HCT116 (cell line): ENCODE results near the gene NFIB. TPM values are rescaled to one million over a fixed set of nuclear protein-coding genes. Genes with fewer than 3 reads are reported as not detected.

Experiments
- ATAC-seq: fragments of 200-7000 bp; cut with Tn5 transposase; 2 replicates; pipeline ENCODE4 v1.9.1; 2020; ENCODE audit warnings: mild to moderate bottlenecking, moderate library complexity
- BruUV-seq: library from RNA; stranded (reverse); fragments of 400-500 nt; replicated peaks from 2 replicates; lab custom pipeline; 2021; lab: Mats Ljungman, UMichigan
- CTCF ChIA-PET: fragments of 300-600 bp; sonication (Branson Sonifier 250); formaldehyde crosslinking; loops from one replicate; lab custom pipeline; 2021; ENCODE audit warnings: antibody characterized with exemption; lab: Charles Lee
- POLR2A ChIA-PET: fragments of 300-600, 350-600 bp; sonication (Branson Sonifier 250); formaldehyde crosslinking; loops from one replicate; lab custom pipeline; 2021; ENCODE audit warnings: antibody characterized with exemption; lab: Charles Lee
- RAD21 ChIA-PET, 2 experiments: fragments of 300-600 bp; sonication (Branson Sonifier 250); formaldehyde crosslinking; loops; one replicate each; lab custom pipeline; 2023; ENCODE audit warnings: low total read pairs in 2 of 2; ENCODE audit not compliant: uncharacterized antibody in 2 of 2, unreplicated experiment in 2 of 2, low non-redundant PET in 1 of 2; lab: Charles Lee
- DNase-seq: peaks from one replicate; pipeline ENCODE4 v3.0.0-alpha.2; 2010; ENCODE audit warnings: low read depth, low spot score
- H2AFZ ChIP-seq: fragments of 200-600 bp; shearing (Covaris generic), sonication (generic); 2 replicates; pipeline ENCODE4 v1.6.1; 2017; ENCODE audit warnings: low read depth, mixed run types, mixed read lengths, antibody characterized with exemption, low read length; ENCODE audit not compliant: poor library complexity, severe bottlenecking
- H3K27ac ChIP-seq: 2 replicates; pipeline ENCODE4 v1.5.1; 2012; ENCODE audit warnings: low read depth, low read length
- H3K27me3 ChIP-seq: fragments of 200-600 bp; sonication (generic); 2 replicates; pipeline ENCODE4 v1.6.1; 2016; ENCODE audit warnings: mixed run types, low read length, mixed read lengths; ENCODE audit not compliant: insufficient read depth
- H3K36me3 ChIP-seq, 2 experiments: fragments of 200-500 bp in 1 of 2; fragments of 200-600 bp in 1 of 2; sonication (Bioruptor generic) in 1 of 2; sonication (generic) in 1 of 2; 2 replicates each; pipeline versions ENCODE4 v1.5.1 to v1.6.1; 2014 to 2016; ENCODE audit warnings: low read length in 2 of 2, inconsistent platforms in 1 of 2, mixed read lengths in 1 of 2, mixed run types in 1 of 2; ENCODE audit not compliant: insufficient read depth in 2 of 2, control insufficient read depth in 1 of 2
- H3K4me1 ChIP-seq, 2 experiments: fragments of 200-600 bp in 1 of 2; sonication (generic) in 1 of 2; 2 replicates each; pipeline versions ENCODE4 v1.5.1 to v1.6.1; 2012 to 2017; ENCODE audit warnings: low read length in 2 of 2, inconsistent platforms in 1 of 2, mild to moderate bottlenecking in 1 of 2, mixed read lengths in 1 of 2, mixed run types in 1 of 2, moderate library complexity in 1 of 2; ENCODE audit not compliant: insufficient read depth in 2 of 2, control insufficient read depth in 1 of 2
- H3K4me2 ChIP-seq: fragments of 200-600 bp; sonication (generic); 2 replicates; pipeline ENCODE4 v1.6.1; 2017; ENCODE audit warnings: mixed run types, low read length, mixed read lengths
- H3K4me3 ChIP-seq, 2 experiments: fragments of 200-600 bp in 1 of 2; sonication (generic) in 1 of 2; replicated peaks in 1 of 2; 2 replicates each; pipeline ENCODE4 v1.5.1; 2011 to 2016; ENCODE audit warnings: low read length in 2 of 2, control low read depth in 1 of 2, low read depth in 1 of 2, mild to moderate bottlenecking in 1 of 2, mixed read lengths in 1 of 2, mixed run types in 1 of 2
- H3K79me2 ChIP-seq: fragments of 200-600 bp; sonication (generic); 2 replicates; pipeline ENCODE4 v1.6.1; 2017; ENCODE audit warnings: mild to moderate bottlenecking, mixed run types, low read length, moderate library complexity, mixed read lengths; ENCODE audit not compliant: insufficient read depth
- H3K9ac ChIP-seq: fragments of 200-600 bp; sonication (generic); 2 replicates; pipeline ENCODE4 v1.6.1; 2016; ENCODE audit warnings: low read length, mixed read lengths
- H3K9me2 ChIP-seq: fragments of 200-600 bp; sonication (generic), shearing (Covaris generic); 2 replicates; pipeline ENCODE4 v1.6.1; 2017; ENCODE audit warnings: mixed run types, mild to moderate bottlenecking, moderate library complexity; ENCODE audit not compliant: insufficient read depth
- H3K9me3 ChIP-seq, 2 experiments: fragments of 200-500 bp in 1 of 2; fragments of 200-600 bp in 1 of 2; sonication (Bioruptor generic) in 1 of 2; sonication (generic) in 1 of 2; 2 replicates each; pipeline ENCODE4 v1.6.1; 2014 to 2017; ENCODE audit warnings: low read length in 2 of 2, mixed read lengths in 2 of 2, inconsistent platforms in 1 of 2, low read depth in 1 of 2, mild to moderate bottlenecking in 1 of 2, mixed run types in 1 of 2, moderate library complexity in 1 of 2; ENCODE audit not compliant: control insufficient read depth in 1 of 2, insufficient read depth in 1 of 2
- H4K20me1 ChIP-seq: fragments of 200-600 bp; sonication (generic), shearing (Covaris generic); 2 replicates; pipeline ENCODE4 v1.6.1; 2017; ENCODE audit warnings: mixed run types, mild to moderate bottlenecking, moderate library complexity; ENCODE audit not compliant: insufficient read depth
- CBX3 ChIP-seq: IDR thresholded peaks from 2 replicates; pipeline ENCODE4 v1.6.1; 2012; ENCODE audit warnings: low read depth
- CEBPB ChIP-seq: IDR thresholded peaks from 2 replicates; pipeline ENCODE4 v1.6.1; 2012; ENCODE audit warnings: low read depth
- CTCF ChIP-seq, 3 experiments: fragments of 200-600 bp in 1 of 3; sonication (generic) in 1 of 3; IDR thresholded peaks in 2 of 3; conservative IDR thresholded peaks in 1 of 3; 2 replicates each; pipeline ENCODE4 v1.5.1; 2012 to 2017; ENCODE audit warnings: low read depth in 2 of 3, low read length in 2 of 3, antibody characterized with exemption in 1 of 3, borderline replicate concordance in 1 of 3, control low read depth in 1 of 3, mild to moderate bottlenecking in 1 of 3, mixed read lengths in 1 of 3, mixed run types in 1 of 3, moderate library complexity in 1 of 3; ENCODE audit not compliant: insufficient read depth in 1 of 3
- ELF1 ChIP-seq: IDR thresholded peaks from 2 replicates; pipeline ENCODE4 v1.6.1; 2012; ENCODE audit warnings: low read depth, borderline replicate concordance
- EZH2 ChIP-seq: fragments of 200-600 bp; sonication (generic); IDR thresholded peaks from 2 replicates; pipeline ENCODE4 v1.6.1; 2017; ENCODE audit warnings: antibody characterized with exemption, mixed run types
- EZH2phosphoT487 ChIP-seq: fragments of 200-600 bp; IDR thresholded peaks from 2 replicates; pipeline ENCODE4 v1.6.1; 2018; ENCODE audit warnings: antibody characterized with exemption, borderline replicate concordance
- FOSL1 ChIP-seq: IDR thresholded peaks from 2 replicates; pipeline ENCODE4 v1.6.1; 2012; ENCODE audit warnings: low read depth
- POLR2AphosphoS5 ChIP-seq: IDR thresholded peaks from 2 replicates; pipeline ENCODE4 v1.6.1; 2011; ENCODE audit warnings: mild to moderate bottlenecking, low read depth, low read length, moderate library complexity
- RAD21 ChIP-seq: IDR thresholded peaks from 2 replicates; pipeline ENCODE4 v1.6.1; 2012; ENCODE audit warnings: low read depth, mild to moderate bottlenecking
- REST ChIP-seq: IDR thresholded peaks from 2 replicates; pipeline ENCODE4 v1.6.1; 2012; ENCODE audit warnings: low read depth
- SP1 ChIP-seq: IDR thresholded peaks from 2 replicates; pipeline ENCODE4 v1.6.1; 2012; ENCODE audit warnings: low read depth
- YY1 ChIP-seq: IDR thresholded peaks from 2 replicates; pipeline ENCODE4 v1.6.1; 2011; ENCODE audit warnings: low read length, low read depth, moderate library complexity, mild to moderate bottlenecking; ENCODE audit not compliant: insufficient replicate concordance; ENCODE audit errors: extremely low read depth
- ZNF274 ChIP-seq: fragments of 200-500 bp; sonication (Bioruptor generic); IDR thresholded peaks from 2 replicates; pipeline ENCODE4 v1.6.1; 2014; ENCODE audit warnings: mild to moderate bottlenecking, low read depth, low read length, inconsistent platforms
- intact Hi-C: fragments of 100-400 bp; cut with micrococcal nuclease; formaldehyde crosslinking; loops from 2 replicates; pipeline ENCODE4 v1.10.0; 2022
- total RNA-seq: library from RNA; stranded (reverse); gene quantifications from one replicate; pipeline ENCODE4 v1.2.1, GENCODE V29; 2021; ENCODE audit not compliant: unreplicated experiment
- TF ChIP-seq, protein P1 (sequence below): IDR thresholded peaks from 2 replicates; pipeline ENCODE4 v1.6.1; 2011; ENCODE audit warnings: mild to moderate bottlenecking, low read length, moderate library complexity; ENCODE audit not compliant: insufficient replicate concordance; ENCODE audit errors: extremely low read depth
- TF ChIP-seq, protein P2 (sequence below): IDR thresholded peaks from 2 replicates; pipeline ENCODE4 v1.6.1; 2012
- TF ChIP-seq, protein P3 (sequence below): IDR thresholded peaks from 2 replicates; pipeline ENCODE4 v1.6.1; 2012

Gene NFIB
- total RNA-seq, 1 experiment from 2014 or later, result 6.6 TPM

GRCh38 chr9:14344941-14345353 lies 31.0 kb upstream of the NFIB start:
- CTCF ChIA-PET, result interaction anchor here (1.2 kb wide), 1 partner anchor 9 kb away, joined by 5 read pairs; no protein-coding TSS in a partner anchor
- no peak overlapping the region for H2AFZ ChIP-seq

More at GRCh38 chr9:14344941-14345353, 31.0 kb upstream of the NFIB start:
- no peaks in the 10 kb centered on the region for H3K4me1 ChIP-seq
- H3K9me2 ChIP-seq, result no peaks in the 10 kb centered on the region
- H3K9ac ChIP-seq, result no peak overlapping the region
- no peak overlapping the region for H3K4me3 ChIP-seq
- TF ChIP-seq, protein P1, sequence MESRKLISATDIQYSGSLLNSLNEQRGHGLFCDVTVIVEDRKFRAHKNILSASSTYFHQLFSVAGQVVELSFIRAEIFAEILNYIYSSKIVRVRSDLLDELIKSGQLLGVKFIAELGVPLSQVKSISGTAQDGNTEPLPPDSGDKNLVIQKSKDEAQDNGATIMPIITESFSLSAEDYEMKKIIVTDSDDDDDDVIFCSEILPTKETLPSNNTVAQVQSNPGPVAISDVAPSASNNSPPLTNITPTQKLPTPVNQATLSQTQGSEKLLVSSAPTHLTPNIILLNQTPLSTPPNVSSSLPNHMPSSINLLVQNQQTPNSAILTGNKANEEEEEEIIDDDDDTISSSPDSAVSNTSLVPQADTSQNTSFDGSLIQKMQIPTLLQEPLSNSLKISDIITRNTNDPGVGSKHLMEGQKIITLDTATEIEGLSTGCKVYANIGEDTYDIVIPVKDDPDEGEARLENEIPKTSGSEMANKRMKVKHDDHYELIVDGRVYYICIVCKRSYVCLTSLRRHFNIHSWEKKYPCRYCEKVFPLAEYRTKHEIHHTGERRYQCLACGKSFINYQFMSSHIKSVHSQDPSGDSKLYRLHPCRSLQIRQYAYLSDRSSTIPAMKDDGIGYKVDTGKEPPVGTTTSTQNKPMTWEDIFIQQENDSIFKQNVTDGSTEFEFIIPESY, result no peak
- TF ChIP-seq RAD21, result no peak
- TF ChIP-seq, protein P2, sequence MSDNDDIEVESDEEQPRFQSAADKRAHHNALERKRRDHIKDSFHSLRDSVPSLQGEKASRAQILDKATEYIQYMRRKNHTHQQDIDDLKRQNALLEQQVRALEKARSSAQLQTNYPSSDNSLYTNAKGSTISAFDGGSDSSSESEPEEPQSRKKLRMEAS, result no peak
- TF ChIP-seq ZNF274, result no peak
- TF ChIP-seq EZH2, result no peak
- no peak for TF ChIP-seq FOSL1
- TF ChIP-seq, protein P3, sequence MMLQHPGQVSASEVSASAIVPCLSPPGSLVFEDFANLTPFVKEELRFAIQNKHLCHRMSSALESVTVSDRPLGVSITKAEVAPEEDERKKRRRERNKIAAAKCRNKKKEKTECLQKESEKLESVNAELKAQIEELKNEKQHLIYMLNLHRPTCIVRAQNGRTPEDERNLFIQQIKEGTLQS, result no peak
- no peak for TF ChIP-seq CBX3
- no peak for TF ChIP-seq CEBPB
- TF ChIP-seq ELF1, result no peak
- TF ChIP-seq CTCF (IDR thresholded peaks at IDR 0.05 in 2 of 3, conservative IDR thresholded peaks at IDR 0.05 in 1 of 3; ENCODE audit: borderline replicate concordance in 1 of 3, insufficient read depth in 1 of 3, low read depth in 2 of 3, low read length in 2 of 3), result no peak
- TF ChIP-seq YY1, result no peak
- TF ChIP-seq POLR2AphosphoS5, result no peak
- TF ChIP-seq REST, result no peak
- no peak for TF ChIP-seq EZH2phosphoT487
- no peak for TF ChIP-seq SP1
- BruUV-seq, result no TSS peak
- no peaks in the 10 kb centered on the region for H3K36me3 ChIP-seq
- no peak overlapping the region for H3K4me2 ChIP-seq
- peaks cover 32% of the 10 kb centered on the region for H3K27me3 ChIP-seq
- H3K9me3 ChIP-seq, result no peaks in the 10 kb centered on the region
- DNase-seq (no peak), ATAC-seq (no peak)
- ChIA-PET RAD21 (no interaction called here), POLR2A (no interaction called here)
- intact Hi-C loops, result no loop called here
- H4K20me1 ChIP-seq, result no peaks in the 10 kb centered on the region
- H3K79me2 ChIP-seq, result no peaks in the 10 kb centered on the region
- H3K27ac ChIP-seq, result no peak overlapping the region
